ELR (cell line): ENCODE measurements around the gene MAPKAP1.
A peak's percentile ranks its signal among the peaks of the same experiment; 100 is the strongest.
"Not testable (repeated sequence)": the region's sequence is repeated elsewhere in the genome, so short reads cannot be mapped to it uniquely, and the experiment has no call there.

ENCODE experiments used
- DNase-seq: peaks from one replicate; pipeline ENCODE4 v3.0.0-alpha.2; 2015; ENCODE audit warnings: low read depth

MAPKAP1 gene

GRCh38 chr9:125730168-125730567, 23.2 kb upstream of the MAPKAP1 start:
- no peak for DNase-seq

- no peak for DNase-seq
Observed at GRCh38 chr9:125726456-125727132, 19.6 kb upstream of the MAPKAP1 start.

GRCh38 chr9:125707472-125707804, 430 bp upstream of the MAPKAP1 start:
- no peak for DNase-seq

GRCh38 chr9:125705893-125706292, 1.1 kb downstream of the MAPKAP1 start:
- DNase-seq = no peak

GRCh38 chr9:125703662-125704061, 3.3 kb downstream of the MAPKAP1 start:
- DNase-seq = no peak

GRCh38 chr9:125701351-125701750, 5.7 kb downstream of the MAPKAP1 start:
- peak; percentile 80 for DNase-seq

GRCh38 chr9:125700791-125701190, 6.2 kb downstream of the MAPKAP1 start:
- DNase-seq = peak; percentile 47

- no peak for DNase-seq
Observed at GRCh38 chr9:125699870-125700269, 7.1 kb downstream of the MAPKAP1 start.

- no peak for DNase-seq
Observed at GRCh38 chr9:125696106-125696647, 10.8 kb downstream of the MAPKAP1 start.

GRCh38 chr9:125695548-125695947, 11.5 kb downstream of the MAPKAP1 start:
- not testable (repeated sequence) for DNase-seq

- no peak for DNase-seq
Observed at GRCh38 chr9:125694478-125694877, 12.5 kb downstream of the MAPKAP1 start.

GRCh38 chr9:125693492-125693891, 13.5 kb downstream of the MAPKAP1 start:
- DNase-seq = not testable (repeated sequence)

- DNase-seq = no peak
Observed at GRCh38 chr9:125691869-125692268, 15.1 kb downstream of the MAPKAP1 start.

- no peak for DNase-seq
Observed at GRCh38 chr9:125690679-125691078, 16.3 kb downstream of the MAPKAP1 start.

- DNase-seq = no peak
Observed at GRCh38 chr9:125687163-125687863, 19.7 kb downstream of the MAPKAP1 start.

GRCh38 chr9:125685167-125685566, 21.8 kb downstream of the MAPKAP1 start:
- no peak for DNase-seq

GRCh38 chr9:125683486-125683885, 23.5 kb downstream of the MAPKAP1 start:
- peak; percentile 94 for DNase-seq

- DNase-seq = no peak
Observed at GRCh38 chr9:125682340-125682739, 24.7 kb downstream of the MAPKAP1 start.

GRCh38 chr9:125681657-125682056, 25.4 kb downstream of the MAPKAP1 start:
- no peak for DNase-seq

- no peak for DNase-seq
Observed at GRCh38 chr9:125681086-125681622, 25.9 kb downstream of the MAPKAP1 start.

GRCh38 chr9:125680445-125680844, 26.6 kb downstream of the MAPKAP1 start:
- DNase-seq = no peak

GRCh38 chr9:125679597-125680189, 27.3 kb downstream of the MAPKAP1 start:
- no peak for DNase-seq
